HG03135 (cell line): ENCODE results near the gene PURA.
A peak's percentile ranks its signal among the peaks of the same experiment; 100 is the strongest.

Experiments used
- ATAC-seq: cut with Tn5 transposase; IDR thresholded peaks from one replicate; pipeline ENCODE4 v1.9.1; 2021; ENCODE audit warnings: mild to moderate bottlenecking, moderate library complexity; ENCODE audit not compliant: unreplicated experiment

The PURA gene

DNA sequence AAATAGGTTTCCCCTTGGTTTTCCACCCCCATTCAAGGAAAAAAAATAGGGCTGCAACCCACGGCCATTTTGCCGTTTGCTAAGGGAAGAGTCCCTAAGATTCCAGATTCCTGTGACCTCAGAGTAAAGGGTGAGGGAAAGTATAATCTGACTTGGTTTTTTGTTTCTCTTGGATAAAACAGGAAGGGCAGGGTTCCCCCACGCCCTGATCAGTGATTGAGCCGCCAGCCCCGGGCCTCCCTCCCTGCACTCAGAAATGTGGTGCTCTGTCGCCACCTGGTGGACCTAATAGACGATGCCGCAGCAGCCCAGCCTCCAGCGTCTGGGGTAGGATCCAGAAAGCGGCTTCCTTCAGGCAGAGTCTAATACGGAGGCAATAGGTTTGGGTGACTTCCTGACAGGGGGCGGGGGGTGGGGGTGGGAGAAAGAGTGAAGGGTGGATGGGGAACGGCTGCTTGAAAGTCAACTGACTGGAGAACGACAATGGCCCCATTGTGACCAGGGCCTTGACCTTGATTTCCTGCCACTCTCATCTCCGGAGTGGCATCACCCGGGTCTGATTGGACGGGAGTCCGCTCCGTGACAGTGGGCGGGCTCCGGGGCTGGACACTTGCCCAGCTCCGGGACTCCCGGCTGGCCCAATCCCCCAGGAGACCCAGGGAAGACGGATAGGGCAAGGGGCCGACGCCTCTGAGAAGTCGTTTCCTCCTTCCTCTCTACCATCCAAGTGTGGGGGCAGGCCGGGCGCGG lies 43.3 kb downstream of the PURA start:
- peak; percentile 95 for ATAC-seq

DNA sequence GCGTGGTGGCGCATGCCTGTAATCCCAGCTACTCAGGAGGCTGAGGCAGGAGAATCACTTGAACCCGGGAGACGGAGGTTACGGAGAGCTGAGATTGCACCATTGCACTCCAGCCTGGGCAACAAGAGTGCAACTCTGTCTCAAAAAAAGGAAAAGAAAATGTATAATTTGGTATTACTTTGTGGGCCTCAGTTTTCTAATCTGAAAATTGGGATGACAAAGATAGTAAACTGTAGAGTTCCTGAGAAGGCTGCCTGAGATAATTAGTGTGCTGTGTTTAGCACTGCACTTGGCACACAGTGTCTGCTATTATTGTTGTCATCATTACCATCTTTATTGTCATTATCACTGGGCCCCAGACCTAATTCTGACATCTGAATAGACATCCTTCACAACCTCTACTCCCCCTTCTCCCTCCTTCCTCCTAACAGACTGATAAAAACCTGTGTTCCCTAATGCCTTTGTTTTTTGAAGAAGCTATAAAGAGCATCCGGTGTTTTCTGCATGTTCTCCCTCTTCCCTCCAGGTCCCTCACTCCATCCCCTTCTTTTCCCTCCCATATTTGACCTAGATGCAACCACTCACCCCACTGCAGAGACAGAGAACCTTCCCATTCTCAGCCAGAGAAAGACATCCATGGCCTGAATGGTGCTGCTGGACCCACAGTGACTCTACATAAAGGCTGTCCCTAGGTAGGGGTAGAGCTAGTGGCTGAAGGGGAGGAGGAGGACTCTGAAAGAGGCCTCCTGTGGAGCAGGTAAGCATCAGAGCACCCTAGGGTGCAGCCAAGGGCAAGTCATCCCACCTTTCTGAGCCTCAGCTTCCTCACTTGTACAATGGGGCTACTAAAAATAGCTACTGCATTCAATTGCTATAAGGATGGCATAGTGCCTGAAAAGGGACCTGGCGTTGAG lies 45.4 kb downstream of the PURA start:
- ATAC-seq = no peak

DNA sequence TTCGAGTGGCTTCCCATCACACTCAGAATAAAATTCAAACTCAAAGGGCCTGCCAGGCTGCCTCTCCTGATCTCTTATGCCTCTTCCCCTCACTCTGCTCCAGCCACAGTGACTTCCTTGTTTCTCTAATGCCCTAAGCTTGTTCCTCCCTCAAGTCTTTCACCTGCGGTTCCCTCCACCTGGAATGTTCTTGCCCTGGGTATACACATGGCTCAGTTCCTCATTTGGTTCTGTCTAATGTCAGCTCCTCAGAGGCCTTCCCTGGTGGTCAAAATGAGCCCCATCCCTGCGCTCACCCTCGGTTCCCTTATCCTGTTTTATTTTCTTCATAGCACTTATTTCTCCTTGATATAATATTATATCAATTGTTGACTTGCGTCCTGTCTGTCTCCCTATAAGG lies 48.4 kb downstream of the PURA start:
- ATAC-seq = no peak

DNA sequence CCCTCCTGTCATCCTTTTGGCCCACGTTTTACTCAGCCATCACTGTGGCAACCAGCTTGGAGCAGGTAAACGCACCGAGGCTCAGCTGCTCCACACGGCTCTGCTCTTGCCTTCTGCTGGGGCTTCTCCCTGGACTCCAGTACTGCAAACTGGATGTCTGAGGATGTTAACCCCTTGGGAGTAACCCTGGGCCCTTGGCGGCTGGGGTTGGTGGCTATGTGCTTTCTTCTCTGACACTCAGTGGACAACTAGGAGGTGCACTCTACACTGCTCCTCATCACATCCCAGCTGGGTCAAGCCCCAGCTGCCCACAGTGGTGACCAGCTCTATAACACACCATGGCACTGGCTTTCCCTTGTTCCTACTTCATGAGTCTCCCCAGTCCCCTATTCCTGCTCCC lies 48.9 kb downstream of the PURA start:
- no peak for ATAC-seq

DNA sequence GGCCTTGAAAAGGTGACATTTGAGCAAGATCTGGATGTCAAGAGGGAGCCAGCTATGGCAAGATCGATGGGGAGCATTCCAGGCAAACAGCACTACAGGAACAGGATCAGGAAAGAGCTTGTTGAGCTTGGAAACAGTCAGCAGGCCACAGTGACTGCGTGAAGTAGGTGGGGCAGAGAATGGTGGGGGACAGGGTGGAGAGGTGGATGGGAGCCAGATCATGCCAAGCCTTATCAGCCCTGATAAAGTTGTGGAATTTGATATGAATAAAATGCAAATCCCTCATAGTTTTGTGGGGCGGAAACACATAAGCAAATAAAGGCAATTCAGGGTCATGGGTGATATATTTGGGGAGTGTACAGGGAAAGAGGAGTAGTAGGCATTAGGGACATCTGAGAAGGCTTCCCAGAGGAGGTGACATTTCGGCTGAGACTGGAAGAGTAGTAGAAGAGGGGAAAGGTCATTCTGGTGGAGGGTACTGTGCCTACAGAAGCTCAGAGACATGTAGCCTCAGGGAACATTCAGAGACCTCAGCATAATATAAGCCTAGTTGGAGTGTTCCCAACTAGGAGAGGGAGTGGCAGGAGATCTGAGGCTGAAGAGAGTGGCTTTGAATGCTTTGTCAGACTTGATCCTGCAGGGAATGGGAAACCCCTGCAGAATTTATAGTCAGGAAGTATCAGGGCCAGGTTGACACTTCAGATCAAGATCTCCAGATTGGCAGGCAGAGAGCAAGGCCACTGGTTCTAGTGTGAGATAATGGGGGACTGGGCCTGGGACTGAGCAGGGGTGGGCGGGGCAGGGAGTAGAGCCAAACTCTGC lies 51.4 kb downstream of the PURA start:
- no peak for ATAC-seq

DNA sequence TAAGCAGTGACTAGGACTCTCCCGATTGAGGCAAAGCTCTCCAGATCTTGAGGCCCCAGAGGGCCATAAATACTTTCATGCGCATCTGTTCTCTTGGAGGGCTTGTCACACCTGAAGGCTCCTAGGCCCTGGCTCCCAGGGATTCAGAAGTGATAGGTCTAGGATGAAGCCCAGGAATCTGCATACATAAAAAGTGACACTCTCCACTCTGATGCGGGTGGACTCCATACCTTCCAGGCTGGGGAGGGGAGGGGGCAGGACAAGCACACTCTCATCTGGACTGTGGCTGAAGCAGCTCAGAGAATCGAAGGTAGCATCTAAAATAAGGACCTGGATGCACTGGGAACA lies 52.0 kb downstream of the PURA start:
- no peak for ATAC-seq

DNA sequence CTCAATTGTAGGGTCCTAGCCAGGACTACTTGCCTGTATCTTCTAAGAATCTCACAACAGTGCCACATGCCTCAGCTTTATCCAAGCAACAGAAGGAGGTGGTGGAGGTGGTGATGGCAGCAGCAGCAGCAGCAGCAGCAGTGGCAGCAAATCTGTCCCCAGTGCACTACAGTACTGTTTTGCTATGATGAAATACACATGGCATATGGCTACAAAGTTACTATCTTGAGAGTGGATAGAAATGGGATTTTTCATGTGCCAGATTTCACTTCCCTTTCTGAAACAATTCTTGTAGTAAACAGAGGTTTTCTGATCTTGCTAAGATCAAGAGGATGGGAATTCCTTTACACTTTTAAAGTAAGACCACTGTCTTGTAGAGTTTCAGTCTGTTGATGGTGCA lies 53.0 kb downstream of the PURA start:
- no peak for ATAC-seq

DNA sequence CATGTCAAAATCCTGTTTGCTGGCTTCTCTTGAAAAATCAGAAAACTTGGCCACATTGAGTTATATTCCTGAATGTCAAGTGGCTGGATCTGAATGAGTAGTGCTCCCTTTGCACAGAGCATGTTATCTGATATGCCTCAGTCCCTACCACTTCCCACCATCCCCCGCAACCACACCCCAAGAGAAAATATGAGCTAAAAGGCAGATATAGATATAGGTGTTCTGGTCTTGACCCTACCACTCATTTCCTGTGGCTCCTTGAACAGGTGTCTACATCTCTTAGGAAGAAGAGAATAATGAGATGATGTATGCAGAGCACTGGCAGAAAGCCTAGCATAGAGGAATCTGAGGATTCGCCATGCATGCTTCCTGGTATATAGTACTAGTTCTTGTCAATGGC lies 54.5 kb downstream of the PURA start:
- no peak for ATAC-seq

DNA sequence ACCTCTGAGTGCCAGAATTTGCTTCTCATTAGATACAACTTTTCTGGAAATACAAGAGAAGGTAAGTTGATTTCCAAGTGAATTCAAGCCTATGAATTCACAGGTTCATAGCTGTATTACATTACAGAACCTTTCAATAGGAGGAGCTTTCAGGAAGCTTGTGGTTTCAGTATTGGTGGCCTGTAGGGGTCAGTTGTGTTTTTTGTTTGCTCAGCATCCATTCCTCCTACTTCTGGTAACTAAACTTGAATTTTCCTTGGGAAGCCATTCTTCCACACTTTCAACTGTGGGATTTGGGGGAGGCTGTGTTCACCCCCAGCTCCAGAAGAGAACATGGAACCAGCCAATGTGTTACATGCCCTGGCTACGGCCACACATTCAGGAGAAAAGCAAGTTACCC lies 55.5 kb downstream of the PURA start:
- no peak for ATAC-seq

DNA sequence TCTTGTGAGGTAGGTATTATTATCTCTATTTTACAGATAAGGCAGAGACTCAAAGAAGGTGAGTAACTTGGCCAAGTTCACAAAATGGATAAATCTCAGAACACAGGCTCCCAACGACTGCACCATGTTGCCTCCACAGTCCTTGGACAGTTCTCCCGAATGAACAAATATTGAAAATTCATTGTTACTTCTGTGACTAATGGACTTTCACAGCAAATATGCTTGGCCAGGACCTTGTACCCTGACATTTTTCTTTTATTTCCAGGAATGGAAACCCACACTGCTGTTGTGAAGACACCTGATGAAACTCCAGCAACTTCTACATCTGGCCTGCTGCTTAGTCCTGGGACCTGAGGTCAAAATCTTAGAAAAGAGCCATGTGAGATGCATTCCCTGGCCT lies 58.6 kb downstream of the PURA start:
- ATAC-seq = no peak

DNA sequence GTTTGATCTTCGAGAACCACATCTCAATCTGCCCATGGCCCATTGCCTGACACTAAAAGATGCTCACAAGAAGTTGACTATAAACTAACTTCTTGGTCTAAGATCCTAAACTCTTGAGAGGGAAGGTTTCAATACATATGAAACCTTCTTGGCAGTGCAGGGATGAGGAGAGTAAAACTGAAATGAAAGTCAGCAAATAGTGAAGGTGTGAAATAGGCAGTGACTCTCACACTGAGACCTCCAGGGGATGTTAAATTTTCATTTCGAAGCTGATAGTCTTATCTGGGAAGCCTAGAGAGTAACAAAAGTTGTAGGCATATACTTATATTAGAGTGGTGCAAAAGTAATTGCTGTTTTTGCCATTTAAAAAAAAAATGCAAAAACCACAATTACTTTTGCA lies 60.1 kb downstream of the PURA start:
- no peak for ATAC-seq

DNA sequence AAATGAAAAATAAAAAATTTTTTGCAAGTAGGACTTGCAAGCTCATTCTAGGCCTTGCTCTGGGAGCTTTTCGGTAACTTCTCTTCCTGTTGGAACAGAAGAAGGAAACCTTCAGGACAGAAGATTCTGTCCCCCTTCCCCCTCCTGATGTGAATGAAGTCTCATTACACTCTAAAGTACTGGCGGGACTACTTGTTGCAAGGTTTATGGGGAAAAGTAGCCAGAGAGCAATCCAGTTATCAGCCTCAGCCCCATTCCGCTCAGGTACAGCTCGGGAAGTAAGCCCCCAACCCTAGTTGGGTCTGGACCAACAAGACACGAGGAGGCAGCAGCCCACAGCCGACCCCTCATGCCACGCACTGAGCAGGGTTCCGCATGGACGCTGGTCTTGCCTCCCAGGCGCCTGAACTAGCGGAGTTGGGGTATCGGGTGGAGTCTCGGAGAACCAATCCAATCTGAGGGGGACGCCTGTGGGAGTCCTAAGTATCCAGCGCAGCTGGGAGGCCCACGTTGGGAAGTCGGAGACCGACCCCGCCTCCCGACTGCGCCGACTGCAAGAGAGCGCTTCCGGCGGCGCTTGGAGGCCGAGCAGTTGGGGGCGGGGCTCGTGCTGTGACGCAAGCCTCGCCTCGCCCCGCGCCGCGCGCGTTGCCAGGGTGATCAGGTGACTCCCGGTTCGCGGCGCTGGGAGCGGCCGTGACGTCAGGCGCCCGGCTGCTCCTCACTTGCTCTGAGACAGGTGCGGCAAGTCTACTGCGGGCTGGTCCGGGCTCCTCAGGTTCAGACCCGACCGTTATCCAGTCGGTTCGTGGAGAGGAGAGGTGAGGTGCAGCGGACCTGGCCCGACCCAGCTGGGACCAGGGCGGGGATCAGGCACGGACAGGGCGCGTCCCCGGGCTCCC lies 60.8 kb downstream of the PURA start, which contains the start of gene CYSTM1:
TSS of gene CYSTM1 (plus strand) at position 724 of the 902 bp plus-strand sequence. CDS start 19,278 bp downstream, outside the sequence.
- peak; percentile 92 for ATAC-seq
